GM23338 (cell line): ENCODE measurements around the gene PAGR1. TPM values are rescaled to one million over a fixed set of nuclear protein-coding genes. Genes with fewer than 3 reads are reported as not detected.

Experiments
- ATAC-seq: fragments of 200-7000 bp; cut with Tn5 transposase; 3 replicates; pipeline ENCODE4 v1.9.1; 2020
- DNase-seq: peaks from one replicate; pipeline ENCODE4 v3.0.0-alpha.2; 2015; ENCODE audit warnings: low spot score
- H2AFZ ChIP-seq: fragments of 200-600 bp; sonication (generic); 2 replicates; pipeline ENCODE4 v1.8.0; 2016; ENCODE audit warnings: antibody characterized with exemption, mild to moderate bottlenecking, moderate library complexity
- H3F3A ChIP-seq: fragments of 200-600 bp; sonication (generic); replicated peaks from 2 replicates; pipeline ENCODE4 v1.8.0; 2017; ENCODE audit warnings: antibody characterized with exemption, mixed run types, low read depth
- H3K27ac ChIP-seq: fragments of 200-600 bp; sonication (generic); 2 replicates; pipeline ENCODE4 v1.6.1; 2016; ENCODE audit warnings: low read depth
- H3K27me3 ChIP-seq: fragments of 200-600 bp; sonication (generic); 2 replicates; pipeline ENCODE4 v1.8.0; 2016; ENCODE audit warnings: mild to moderate bottlenecking, mixed run types, moderate library complexity; ENCODE audit not compliant: insufficient read depth
- H3K36me3 ChIP-seq: fragments of 200-600 bp; sonication (generic); 2 replicates; pipeline ENCODE4 v1.8.0; 2016; ENCODE audit warnings: mild to moderate bottlenecking; ENCODE audit not compliant: insufficient read depth
- H3K4me1 ChIP-seq: fragments of 200-600 bp; sonication (generic); 2 replicates; pipeline ENCODE4 v1.8.0; 2016; ENCODE audit warnings: mild to moderate bottlenecking, moderate library complexity; ENCODE audit not compliant: insufficient read depth
- H3K4me2 ChIP-seq: fragments of 200-600 bp; sonication (generic); 2 replicates; pipeline ENCODE4 v1.7.1; 2017; ENCODE audit warnings: mixed run types
- H3K4me3 ChIP-seq: fragments of 200-600 bp; sonication (generic); 2 replicates; pipeline ENCODE4 v1.6.1; 2016; ENCODE audit warnings: mixed run types
- H3K79me2 ChIP-seq: fragments of 200-600 bp; sonication (generic); replicated peaks from 2 replicates; pipeline ENCODE4 v1.8.0; 2017; ENCODE audit warnings: mild to moderate bottlenecking; ENCODE audit not compliant: insufficient read depth
- H3K9me2 ChIP-seq: fragments of 200-600 bp; sonication (generic); 2 replicates; pipeline ENCODE4 v1.8.0; 2017; ENCODE audit not compliant: insufficient read depth
- H4K20me1 ChIP-seq: fragments of 200-600 bp; sonication (generic); replicated peaks from 2 replicates; pipeline ENCODE4 v1.8.0; 2017; ENCODE audit warnings: mild to moderate bottlenecking; ENCODE audit not compliant: insufficient read depth
- H3K27ac Mint-ChIP-seq: 2 replicates; pipeline ENCODE4 v1.8.0; 2020; ENCODE audit warnings: inconsistent platforms, mild to moderate bottlenecking, moderate library complexity, mixed read lengths
- H3K27me3 Mint-ChIP-seq: 3 replicates; pipeline ENCODE4 v1.8.0; 2022; ENCODE audit warnings: low read depth, mild to moderate bottlenecking, moderate library complexity, mixed read lengths, inconsistent platforms; ENCODE audit not compliant: insufficient read depth, poor library complexity
- H3K36me3 Mint-ChIP-seq: 3 replicates; pipeline ENCODE4 v1.8.0; 2021; ENCODE audit warnings: low read depth, mild to moderate bottlenecking, inconsistent platforms, moderate library complexity, mixed read lengths
- H3K4me1 Mint-ChIP-seq: 3 replicates; pipeline ENCODE4 v1.8.0; 2020; ENCODE audit warnings: mild to moderate bottlenecking, inconsistent platforms, mixed read lengths
- H3K4me3 Mint-ChIP-seq: 3 replicates; pipeline ENCODE4 v1.8.0; 2021; ENCODE audit warnings: moderate library complexity, mild to moderate bottlenecking, inconsistent platforms, mixed read lengths
- H3K9me3 Mint-ChIP-seq: 3 replicates; pipeline ENCODE4 v1.8.0; 2020; ENCODE audit warnings: moderate library complexity, mild to moderate bottlenecking, inconsistent platforms, mixed read lengths
- CREB1 ChIP-seq: fragments of 250-450 bp; sonication (Bioruptor Pico); IDR thresholded peaks from 2 replicates; pipeline ENCODE4 v1.5.0; 2020; ENCODE audit warnings: low read depth, mild to moderate bottlenecking, moderate library complexity
- CTCF ChIP-seq, 2 experiments: fragments of 200-600 bp in 1 of 2; sonication (generic) in 1 of 2; conservative IDR thresholded peaks; 2 replicates each; pipeline versions ENCODE4 v1.5.1 to v1.6.1; 2016 to 2017; ENCODE audit warnings: antibody characterized with exemption in 2 of 2, low read depth in 2 of 2, mild to moderate bottlenecking in 2 of 2, moderate library complexity in 1 of 2
- ETS1 ChIP-seq: IDR thresholded peaks from 2 replicates; pipeline ENCODE4 v1.6.1; 2016; ENCODE audit warnings: antibody characterized with exemption
- EZH2 ChIP-seq: fragments of 200-600 bp; sonication (generic); IDR thresholded peaks from one replicate; pipeline ENCODE4 v1.8.0; 2017; ENCODE audit warnings: antibody characterized with exemption, mild to moderate bottlenecking, low read depth; ENCODE audit not compliant: unreplicated experiment
- EZH2phosphoT487 ChIP-seq: fragments of 200-600 bp; sonication (generic); IDR thresholded peaks from one replicate; pipeline ENCODE4 v1.8.1; 2018; ENCODE audit warnings: antibody characterized with exemption; ENCODE audit not compliant: unreplicated experiment
- JUNB ChIP-seq: IDR thresholded peaks from one replicate; pipeline ENCODE4 v1.6.1; 2016; ENCODE audit warnings: antibody characterized with exemption; ENCODE audit not compliant: unreplicated experiment
- NANOG ChIP-seq: IDR thresholded peaks from 2 replicates; pipeline ENCODE4 v1.6.1; 2016; ENCODE audit warnings: antibody characterized with exemption, borderline replicate concordance
- POLR2AphosphoS5 ChIP-seq: IDR thresholded peaks from 2 replicates; pipeline ENCODE4 v1.6.1; 2016; ENCODE audit warnings: antibody characterized with exemption, low read depth
- ZNF114 ChIP-seq: fragments of 250-450 bp; sonication (Bioruptor Pico); IDR thresholded peaks from 2 replicates; pipeline ENCODE4 v1.5.0; 2020; ENCODE audit warnings: mild to moderate bottlenecking, moderate library complexity
- ZNF462 ChIP-seq: fragments of 250-450 bp; sonication (Bioruptor Pico); IDR thresholded peaks from 2 replicates; pipeline ENCODE4 v1.5.0; 2020; ENCODE audit warnings: mild to moderate bottlenecking, moderate library complexity
- polyA plus RNA-seq: library from polyadenylated mRNA; unstranded; fragments of >200 nt; fragmentation: Nextera tagmentation; extraction: Ambion mirVana; gene quantifications from 2 replicates; pipeline ENCODE4 v1.2.1, GENCODE V29; 2016
- total RNA-seq: library from RNA; depleted of rRNA; stranded (reverse); fragments of >200 nt; shearing (Covaris generic); gene quantifications from 2 replicates; pipeline ENCODE4 v1.2.3, GENCODE V29; 2014

PAGR1 gene
- total and polyA plus RNA-seq, 2 experiments from 2014 or later, result 67.6 to 78.7 TPM

GRCh38 chr16:29805232-29806098 lies 10.5 kb upstream of the PAGR1 start:
- Histone ChIP-seq H3K27ac (peak overlapping the region; percentile 99), H4K20me1 (peaks cover 19% of the 10 kb centered on the region; the same call in 1 of the 2 replicates), H2AFZ (peak overlapping the region; percentile 80; the same call in 1 of the 2 replicates), H3K4me3 (peak overlapping the region; percentile 91), H3K36me3 (peaks cover 17% of the 10 kb centered on the region; the same call in 1 of the 2 replicates), H3F3A (peaks cover 47% of the 10 kb centered on the region), H3K9me2 (no peaks in the 10 kb centered on the region), H3K4me1 (peaks cover 47% of the 10 kb centered on the region), H3K79me2 (peaks cover 21% of the 10 kb centered on the region), H3K4me2 (peak overlapping the region; percentile 91), H3K27me3 (no peaks in the 10 kb centered on the region)
- Mint-ChIP-seq H3K36me3 (peaks cover 67% of the 10 kb centered on the region), H3K27ac (peak overlapping the region; percentile 99), H3K9me3 (peaks cover 3% of the 10 kb centered on the region), H3K4me3 (peak overlapping the region; percentile 91), H3K4me1 (peaks cover 50% of the 10 kb centered on the region), H3K27me3 (peaks cover 35% of the 10 kb centered on the region)
- DNase-seq (peak; percentile 97), ATAC-seq (peak; percentile 65)
- TF ChIP-seq EZH2phosphoT487 (no peak), CTCF (conservative IDR thresholded peaks at IDR 0.05; ENCODE audit: low read depth in 2 of 2) (no peak), ETS1 (peak; percentile 58; the same call in 1 of the 2 replicates), ZNF462 (no peak), JUNB (no peak), NANOG (peak; percentile 19; the same call in 1 of the 2 replicates), EZH2 (no peak), CREB1 (CRISPR knock-in tag) (peak; percentile 66), ZNF114 (CRISPR knock-in tag) (no peak), POLR2AphosphoS5 (peak; percentile 95)
